Upper lobe of left lung (tissue), 4 donors: Measurements from ENCODE around the gene MRPL52.

ENCODE experiments used
- CTCF ChIP-seq, 6 experiments: fragments of 450-650 bp in 4 of 6; fragments of 200-600 bp in 2 of 6; sonication (generic) in 2 of 6; IDR thresholded peaks; one replicate each; pipeline ENCODE4 v1.5.1; 2016 to 2019; ENCODE audit warnings: antibody characterized with exemption in 6 of 6
- EP300 ChIP-seq, 4 donors: sonication (generic); formaldehyde crosslinking; IDR thresholded peaks; one replicate each; pipeline ENCODE4 v1.5.1; 2017; ENCODE audit warnings: antibody characterized with exemption in 4 of 4, control low read depth in 2 of 4
- POLR2A ChIP-seq, 4 donors: fragments of 450-650 bp; IDR thresholded peaks; one replicate each; pipeline ENCODE4 v1.5.1; 2016 to 2017; ENCODE audit warnings: antibody characterized with exemption in 4 of 4, mild to moderate bottlenecking in 2 of 4

GRCh38 chr14:22872833-22873520 lies 43.3 kb downstream of the MRPL52 start:
- no peak for TF ChIP-seq POLR2A (IDR thresholded peaks at IDR 0.05)
- TF ChIP-seq CTCF (IDR thresholded peaks at IDR 0.05), result no peak
- TF ChIP-seq EP300 (IDR thresholded peaks at IDR 0.05), result no peak
